Liver (tissue), 9 donors: ENCODE results near the gene LAMC3. TPM values are rescaled to one million over a fixed set of nuclear protein-coding genes. Genes with fewer than 3 reads are reported as not detected.

Experiments
- DNase-seq: peaks from one replicate; pipeline ENCODE4 v3.0.0-alpha.2; 2017; ENCODE audit warnings: low spot score
- H3K27ac ChIP-seq, 2 donors: one replicate each; pipeline ENCODE4 v1.7.0; 2013; ENCODE audit warnings: inconsistent platforms in 2 of 2, low read length in 2 of 2, control low read depth in 1 of 2, low read depth in 1 of 2, mild to moderate bottlenecking in 1 of 2
- H3K27me3 ChIP-seq, 4 donors: one replicate each; pipeline versions ENCODE4 v1.6.1 to v1.7.0; 2013; ENCODE audit warnings: low read length in 3 of 4, inconsistent platforms in 1 of 4, mild to moderate bottlenecking in 1 of 4, moderate library complexity in 1 of 4; ENCODE audit not compliant: control insufficient read depth in 4 of 4, insufficient read depth in 4 of 4
- H3K36me3 ChIP-seq, 4 donors: one replicate each; pipeline versions ENCODE4 v1.6.1 to v1.7.0; 2013; ENCODE audit warnings: low read length in 3 of 4, mild to moderate bottlenecking in 3 of 4, low read depth in 1 of 4, moderate library complexity in 1 of 4; ENCODE audit not compliant: control insufficient read depth in 4 of 4, insufficient read depth in 3 of 4
- H3K4me1 ChIP-seq, 4 donors: one replicate each; pipeline versions ENCODE4 v1.6.1 to v1.7.0; 2013; ENCODE audit warnings: low read length in 3 of 4, mild to moderate bottlenecking in 3 of 4, moderate library complexity in 1 of 4; ENCODE audit not compliant: control insufficient read depth in 4 of 4, insufficient read depth in 4 of 4
- H3K4me3 ChIP-seq, 3 donors: one replicate each; pipeline versions ENCODE4 v1.6.1 to v1.7.0; 2013; ENCODE audit warnings: low read length in 3 of 3, control low read depth in 1 of 3, low read depth in 1 of 3, mild to moderate bottlenecking in 1 of 3
- H3K9ac ChIP-seq, 2 donors: one replicate each; pipeline ENCODE4 v1.7.0; 2013; ENCODE audit warnings: low read length in 2 of 2, mild to moderate bottlenecking in 2 of 2, moderate library complexity in 2 of 2, control low read depth in 1 of 2, low read depth in 1 of 2
- H3K9me3 ChIP-seq, 4 donors: one replicate each; pipeline versions ENCODE4 v1.6.1 to v1.7.0; 2013; ENCODE audit warnings: low read length in 3 of 4; ENCODE audit not compliant: control insufficient read depth in 4 of 4
- ATF3 ChIP-seq: IDR thresholded peaks from 2 replicates; pipeline ENCODE4 v1.6.1; 2016; ENCODE audit warnings: antibody characterized with exemption
- CTCF ChIP-seq: fragments of 150-350 bp; IDR thresholded peaks from 2 replicates; pipeline ENCODE4 v1.5.1; 2017; ENCODE audit warnings: improper control_type of control experiment, low read depth, low read length; ENCODE audit not compliant: missing input control
- FOXA1 ChIP-seq: IDR thresholded peaks from 2 replicates; pipeline ENCODE4 v1.6.1; 2016; ENCODE audit warnings: antibody characterized with exemption
- FOXA2 ChIP-seq: IDR thresholded peaks from 2 replicates; pipeline ENCODE4 v1.6.1; 2016; ENCODE audit warnings: antibody characterized with exemption
- GABPA ChIP-seq, 2 donors: IDR thresholded peaks in 1 of 2; conservative IDR thresholded peaks in 1 of 2; 2 replicates each; pipeline ENCODE4 v1.6.1; 2016; ENCODE audit warnings: antibody characterized with exemption in 2 of 2, mild to moderate bottlenecking in 1 of 2, moderate library complexity in 1 of 2
- HNF4A ChIP-seq, 2 donors: conservative IDR thresholded peaks; 2 replicates each; pipeline ENCODE4 v1.6.1; 2016; ENCODE audit warnings: antibody characterized with exemption in 2 of 2, mild to moderate bottlenecking in 2 of 2
- HNF4G ChIP-seq: IDR thresholded peaks from 2 replicates; pipeline ENCODE4 v1.6.1; 2016; ENCODE audit warnings: antibody characterized with exemption
- JUND ChIP-seq, 2 donors: IDR thresholded peaks; 2 replicates each; pipeline ENCODE4 v1.6.1; 2016; ENCODE audit warnings: antibody characterized with exemption in 2 of 2
- MAX ChIP-seq: IDR thresholded peaks from 2 replicates; pipeline ENCODE4 v1.6.1; 2016; ENCODE audit warnings: antibody characterized with exemption
- NR2F2 ChIP-seq: IDR thresholded peaks from 2 replicates; pipeline ENCODE4 v1.6.1; 2016; ENCODE audit warnings: antibody characterized with exemption
- RAD21 ChIP-seq, 2 donors: IDR thresholded peaks; 2 replicates each; pipeline ENCODE4 v1.6.1; 2016; ENCODE audit warnings: antibody characterized with exemption in 2 of 2, mild to moderate bottlenecking in 2 of 2
- SP1 ChIP-seq: IDR thresholded peaks from 2 replicates; pipeline ENCODE4 v1.6.1; 2018; ENCODE audit warnings: antibody characterized with exemption, mild to moderate bottlenecking
- TAF1 ChIP-seq: conservative IDR thresholded peaks from 2 replicates; pipeline ENCODE4 v1.6.1; 2016; ENCODE audit warnings: antibody characterized with exemption, mild to moderate bottlenecking
- YY1 ChIP-seq: IDR thresholded peaks from 2 replicates; pipeline ENCODE4 v1.6.1; 2016; ENCODE audit warnings: antibody characterized with exemption, mild to moderate bottlenecking
- ZBTB33 ChIP-seq: IDR thresholded peaks from 2 replicates; pipeline ENCODE4 v1.6.1; 2016; ENCODE audit warnings: antibody characterized with exemption
- WGBS: extraction: QIAGEN DNeasy Blood & Tissue Kit; methylation state at CpG from one replicate; pipeline ENCODE4 v1.1.7; 2013; 5-methylcytosine and 5-hydroxymethylcytosine counted together
- polyA plus RNA-seq, 2 donors: library from polyadenylated mRNA; stranded (reverse) in 1 of 2; unstranded in 1 of 2; fragments of 200-250 nt in 1 of 2; fragments of >200 nt in 1 of 2; fragmentation: Nextera tagmentation in 1 of 2; extraction: Ambion mirVana in 1 of 2; gene quantifications; one replicate each; pipeline versions ENCODE4 v1.2.1 to v1.2.3, GENCODE V29; 2013 to 2015
- total RNA-seq, 2 donors: library from RNA; depleted of rRNA; stranded (reverse); fragments of >200 nt; gene quantifications; one replicate each; pipeline ENCODE4 v1.2.3, GENCODE V29; 2014
- TF ChIP-seq, protein P1 (sequence below): IDR thresholded peaks from 2 replicates; pipeline ENCODE4 v1.6.1; 2016; ENCODE audit warnings: antibody characterized with exemption, mild to moderate bottlenecking
- donor health status: healthy.
- donor health status: healthy.
- donor health status: healthy.
- donor health status: healthy.
- donor health status: healthy.

Gene LAMC3
- total and polyA plus RNA-seq, 4 donors = 1.4 to 5.9 (median 2.9) TPM

GRCh38 chr9:131140112-131140511 lies 131.1 kb downstream of the LAMC3 start:
- Histone ChIP-seq H3K4me3 (no peak overlapping the region), H3K27me3 (no peaks in the 10 kb centered on the region), H3K36me3 (peaks cover 14 to 87% (median 83%) of the 10 kb centered on the region in 4 donors), H3K4me1 (no peaks in the 10 kb centered on the region), H3K27ac (no peak overlapping the region), H3K9ac (no peak overlapping the region), H3K9me3 (no peaks in the 10 kb centered on the region)
- WGBS = 96% methylated on average over 4 of the region's 4 CpGs
- TF ChIP-seq ZBTB33 = no peak
- DNase-seq = no peak

- H3K4me1 ChIP-seq = no peaks in the 10 kb centered on the region
- H3K4me3 ChIP-seq = no peak overlapping the region
- H3K9me3 ChIP-seq = no peaks in the 10 kb centered on the region
- WGBS = 97% methylated on average over 3 of the region's 3 CpGs
- DNase-seq = no peak
- no peak overlapping the region for H3K27ac ChIP-seq
- no peak overlapping the region for H3K9ac ChIP-seq
- H3K36me3 ChIP-seq = peaks cover 12 to 87% (median 82%) of the 10 kb centered on the region in 4 donors
- no peak for TF ChIP-seq TAF1
- TF ChIP-seq NR2F2 = no peak
- TF ChIP-seq, protein P1, sequence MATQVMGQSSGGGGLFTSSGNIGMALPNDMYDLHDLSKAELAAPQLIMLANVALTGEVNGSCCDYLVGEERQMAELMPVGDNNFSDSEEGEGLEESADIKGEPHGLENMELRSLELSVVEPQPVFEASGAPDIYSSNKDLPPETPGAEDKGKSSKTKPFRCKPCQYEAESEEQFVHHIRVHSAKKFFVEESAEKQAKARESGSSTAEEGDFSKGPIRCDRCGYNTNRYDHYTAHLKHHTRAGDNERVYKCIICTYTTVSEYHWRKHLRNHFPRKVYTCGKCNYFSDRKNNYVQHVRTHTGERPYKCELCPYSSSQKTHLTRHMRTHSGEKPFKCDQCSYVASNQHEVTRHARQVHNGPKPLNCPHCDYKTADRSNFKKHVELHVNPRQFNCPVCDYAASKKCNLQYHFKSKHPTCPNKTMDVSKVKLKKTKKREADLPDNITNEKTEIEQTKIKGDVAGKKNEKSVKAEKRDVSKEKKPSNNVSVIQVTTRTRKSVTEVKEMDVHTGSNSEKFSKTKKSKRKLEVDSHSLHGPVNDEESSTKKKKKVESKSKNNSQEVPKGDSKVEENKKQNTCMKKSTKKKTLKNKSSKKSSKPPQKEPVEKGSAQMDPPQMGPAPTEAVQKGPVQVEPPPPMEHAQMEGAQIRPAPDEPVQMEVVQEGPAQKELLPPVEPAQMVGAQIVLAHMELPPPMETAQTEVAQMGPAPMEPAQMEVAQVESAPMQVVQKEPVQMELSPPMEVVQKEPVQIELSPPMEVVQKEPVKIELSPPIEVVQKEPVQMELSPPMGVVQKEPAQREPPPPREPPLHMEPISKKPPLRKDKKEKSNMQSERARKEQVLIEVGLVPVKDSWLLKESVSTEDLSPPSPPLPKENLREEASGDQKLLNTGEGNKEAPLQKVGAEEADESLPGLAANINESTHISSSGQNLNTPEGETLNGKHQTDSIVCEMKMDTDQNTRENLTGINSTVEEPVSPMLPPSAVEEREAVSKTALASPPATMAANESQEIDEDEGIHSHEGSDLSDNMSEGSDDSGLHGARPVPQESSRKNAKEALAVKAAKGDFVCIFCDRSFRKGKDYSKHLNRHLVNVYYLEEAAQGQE = no peak
- no peak for TF ChIP-seq FOXA2
- no peak for TF ChIP-seq ZBTB33
- no peak for TF ChIP-seq MAX
- no peak for TF ChIP-seq HNF4A (conservative IDR thresholded peaks at IDR 0.05)
- no peak for TF ChIP-seq JUND (IDR thresholded peaks at IDR 0.05)
- TF ChIP-seq YY1 = no peak
- TF ChIP-seq RAD21 (IDR thresholded peaks at IDR 0.05) = no peak
- no peak for TF ChIP-seq FOXA1
- no peak for TF ChIP-seq CTCF
- TF ChIP-seq ATF3 = no peak
- TF ChIP-seq GABPA (IDR thresholded peaks at IDR 0.05 in 1 of 2, conservative IDR thresholded peaks at IDR 0.05 in 1 of 2) = no peak
- TF ChIP-seq SP1 = no peak
- TF ChIP-seq HNF4G = no peak
- H3K27me3 ChIP-seq = no peaks in the 10 kb centered on the region
Measured at GRCh38 chr9:131140550-131140949, 131.6 kb downstream of the LAMC3 start.
